HG02938 (cell line): ENCODE measurements around the gene HEMK1.

Experiments used
- ATAC-seq: cut with Tn5 transposase; IDR thresholded peaks from one replicate; pipeline ENCODE4 v1.9.1; 2021; ENCODE audit warnings: mild to moderate bottlenecking, moderate library complexity; ENCODE audit not compliant: unreplicated experiment

Gene HEMK1

GRCh38 chr3:50568947-50569749 is at the start of gene HEMK1:
Gene HEMK1, plus strand, starts transcription at chr3:50569522. Its CDS starts 1,583 bp downstream, at chr3:50571105.
- peak; percentile 56 for ATAC-seq

GRCh38 chr3:50520849-50521248 is 48.5 kb upstream of the HEMK1 start:
- ATAC-seq, result no peak

- ATAC-seq, result no peak
Measured at GRCh38 chr3:50521572-50521971, 47.8 kb upstream of the HEMK1 start.

- no peak for ATAC-seq
Measured at GRCh38 chr3:50523279-50523811, 46.0 kb upstream of the HEMK1 start.

GRCh38 chr3:50524746-50525145 is 44.6 kb upstream of the HEMK1 start:
- ATAC-seq, result no peak

GRCh38 chr3:50525191-50525910 is 44.0 kb upstream of the HEMK1 start:
- ATAC-seq, result no peak

GRCh38 chr3:50525987-50526386 is 43.3 kb upstream of the HEMK1 start:
- ATAC-seq, result no peak

GRCh38 chr3:50530001-50530970 is 39.0 kb upstream of the HEMK1 start:
- no peak for ATAC-seq

GRCh38 chr3:50531201-50531600 is 38.1 kb upstream of the HEMK1 start:
- ATAC-seq, result no peak

- ATAC-seq, result no peak
Measured at GRCh38 chr3:50532062-50532705, 37.1 kb upstream of the HEMK1 start.

- ATAC-seq, result no peak
Measured at GRCh38 chr3:50533316-50533715, 36.0 kb upstream of the HEMK1 start.

- no peak for ATAC-seq
Measured at GRCh38 chr3:50533807-50534461, 35.4 kb upstream of the HEMK1 start.

- no peak for ATAC-seq
Measured at GRCh38 chr3:50534681-50535330, 34.5 kb upstream of the HEMK1 start.

- no peak for ATAC-seq
Measured at GRCh38 chr3:50536471-50537180, 32.7 kb upstream of the HEMK1 start.

GRCh38 chr3:50537421-50538129 is 31.7 kb upstream of the HEMK1 start:
- no peak for ATAC-seq

GRCh38 chr3:50539356-50540286 is 29.7 kb upstream of the HEMK1 start:
- no peak for ATAC-seq
